GM21786 (cell line): Measurements from ENCODE around the gene GAL.
"Not testable (repeated sequence)": the region's sequence is repeated elsewhere in the genome, so short reads cannot be mapped to it uniquely, and the experiment has no call there.

ENCODE experiments used
- ATAC-seq: cut with Tn5 transposase; IDR thresholded peaks from one replicate; pipeline ENCODE4 v1.9.1; 2021; ENCODE audit not compliant: unreplicated experiment

GAL gene, protein sequence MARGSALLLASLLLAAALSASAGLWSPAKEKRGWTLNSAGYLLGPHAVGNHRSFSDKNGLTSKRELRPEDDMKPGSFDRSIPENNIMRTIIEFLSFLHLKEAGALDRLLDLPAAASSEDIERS

DNA sequence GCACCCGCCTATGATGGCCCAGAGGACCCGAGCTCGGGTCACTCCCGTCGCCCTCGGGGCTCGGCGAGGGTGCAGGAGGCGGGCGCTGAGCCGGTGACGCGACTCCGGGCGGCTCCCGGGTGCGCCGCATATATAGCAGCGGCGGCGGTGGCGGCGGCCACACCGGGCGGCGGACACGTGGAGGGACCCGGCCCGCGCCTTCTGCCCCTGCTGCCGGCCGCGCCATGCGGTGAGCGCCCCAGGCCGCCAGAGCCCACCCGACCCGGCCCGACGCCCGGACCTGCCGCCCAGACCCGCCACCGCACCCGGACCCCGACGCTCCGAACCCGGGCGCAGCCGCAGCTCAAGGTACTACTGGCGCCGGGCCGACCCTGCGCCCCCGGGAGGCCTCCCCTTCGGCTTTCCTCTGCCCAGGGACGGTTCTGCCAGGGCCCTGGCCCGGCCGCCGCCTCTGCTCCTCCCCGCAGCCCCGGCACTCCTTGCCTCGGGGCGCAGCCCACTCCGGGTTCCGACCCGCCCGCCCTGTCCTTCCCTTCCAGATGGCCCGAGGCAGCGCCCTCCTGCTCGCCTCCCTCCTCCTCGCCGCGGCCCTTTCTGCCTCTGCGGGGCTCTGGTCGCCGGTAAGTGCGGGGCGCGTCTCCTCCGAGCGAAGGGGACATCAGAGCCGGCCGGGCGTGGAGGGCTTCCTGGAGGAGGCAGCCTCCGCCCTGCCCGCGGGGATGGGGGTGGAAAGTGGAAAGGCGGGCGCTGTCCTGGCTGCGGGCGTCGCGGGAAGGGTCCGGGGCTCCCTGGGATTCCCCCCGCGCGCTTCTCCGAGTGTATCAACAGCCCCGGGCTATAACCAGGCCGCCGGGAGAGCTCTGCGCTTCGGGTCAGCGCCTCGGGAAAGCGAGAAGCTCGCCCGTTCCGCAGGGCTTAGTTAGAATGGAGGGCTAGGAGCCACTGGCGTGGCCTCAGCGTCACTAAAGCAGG is at the start of gene GAL:
Gene GAL, plus strand, starts transcription at position 160 of the 972 bp plus-strand sequence. Its CDS starts 380 bp downstream, at position 540.
- ATAC-seq, result no peak

DNA sequence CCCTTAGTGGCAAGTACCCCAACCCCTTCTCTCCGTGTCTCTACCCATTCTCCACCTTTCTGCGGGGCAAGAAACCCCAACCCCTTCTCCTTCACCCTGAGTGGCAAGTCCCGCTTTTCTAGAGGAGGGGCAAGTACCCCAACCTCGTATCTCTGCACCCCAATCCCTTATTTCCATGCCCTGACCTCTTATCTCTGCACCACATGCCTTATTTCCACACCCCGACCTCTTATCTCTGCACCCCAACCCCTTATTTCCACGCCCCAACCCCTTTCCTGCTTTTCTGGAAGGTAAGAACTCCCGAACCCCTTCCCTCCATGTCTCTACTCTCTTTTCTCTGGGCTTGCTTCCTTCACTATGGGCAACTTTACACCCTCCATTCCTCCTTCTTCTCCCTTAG is 49.7 kb upstream of the GAL start:
- ATAC-seq, result not testable (repeated sequence)

DNA sequence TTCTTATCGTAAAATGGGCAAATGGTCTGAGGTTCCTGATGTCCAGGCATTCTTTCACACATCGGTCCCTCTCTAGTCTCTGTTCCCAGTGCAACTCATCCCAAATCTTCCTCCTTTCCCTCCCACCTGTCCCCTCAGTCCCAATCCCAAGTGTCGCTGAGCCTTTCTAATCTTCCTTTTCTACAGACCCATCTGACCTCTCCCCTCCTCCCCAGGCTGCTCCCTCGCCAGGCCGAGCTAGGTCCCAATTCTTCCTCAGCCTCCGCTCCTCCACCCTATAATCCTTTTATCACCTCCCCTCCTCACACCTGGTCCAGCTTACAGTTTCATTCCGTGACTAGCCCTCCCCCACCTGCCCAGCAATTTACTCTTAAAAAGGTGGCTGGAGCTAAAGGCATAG is 49.2 kb upstream of the GAL start:
- not testable (repeated sequence) for ATAC-seq

DNA sequence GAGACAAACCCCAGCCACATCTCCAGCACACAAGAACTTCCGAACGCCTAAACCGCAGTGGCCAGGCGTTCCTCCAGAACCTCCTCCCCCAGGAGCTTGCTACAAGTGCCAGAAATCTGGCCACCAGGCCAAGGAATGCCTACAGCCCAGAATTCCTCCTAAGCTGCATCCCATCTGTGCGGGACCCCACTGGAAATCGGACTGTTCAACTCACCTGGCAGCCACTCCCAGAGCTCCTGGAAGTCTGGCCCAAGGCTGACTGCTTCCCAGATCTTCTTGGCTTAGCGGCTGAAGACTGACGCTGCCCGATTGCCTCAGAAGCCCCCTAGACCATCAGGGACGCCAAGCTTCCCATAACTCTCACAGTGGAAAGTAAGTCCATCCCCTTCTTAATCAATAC is 48.5 kb upstream of the GAL start:
- not testable (repeated sequence) for ATAC-seq

DNA sequence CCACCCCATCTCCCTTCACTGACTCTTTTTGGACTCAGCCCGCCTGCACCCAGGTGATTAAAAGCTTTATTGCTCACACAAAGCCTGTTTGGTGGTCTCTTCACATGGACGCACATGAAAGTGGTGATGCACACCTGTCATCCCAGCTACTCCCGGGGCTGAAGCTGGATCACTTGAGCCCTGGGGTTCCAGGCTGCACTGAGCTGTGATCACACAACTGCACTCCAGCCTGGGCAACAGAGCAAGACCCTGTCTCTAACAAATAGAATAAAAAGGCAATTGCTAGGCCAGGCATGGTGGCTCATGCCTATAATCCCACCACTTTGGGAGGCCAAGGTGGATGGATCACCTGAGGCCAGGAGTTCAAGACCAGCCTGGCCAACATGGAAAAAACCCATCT is 45.0 kb upstream of the GAL start:
- ATAC-seq, result not testable (repeated sequence)

DNA sequence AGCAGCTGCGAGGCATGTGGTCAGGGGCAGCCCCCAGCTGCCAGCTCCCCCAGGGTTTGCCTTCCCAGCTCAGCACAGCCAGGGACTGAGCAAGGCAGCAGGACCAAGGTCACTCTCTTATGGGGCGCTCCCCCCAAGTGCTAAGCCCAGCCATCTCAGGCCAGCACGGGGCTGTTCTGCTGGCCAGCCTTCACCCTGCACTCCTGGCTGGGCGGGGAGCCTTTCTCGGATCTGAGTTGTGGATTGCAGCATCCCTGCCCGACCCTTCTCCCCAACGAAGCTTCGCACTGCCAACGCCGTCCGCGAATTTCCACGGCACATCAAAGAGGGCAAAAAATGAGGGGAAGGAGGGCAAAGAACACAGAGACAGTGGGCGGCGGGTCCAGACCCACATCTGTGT is 42.5 kb upstream of the GAL start:
- ATAC-seq, result no peak

DNA sequence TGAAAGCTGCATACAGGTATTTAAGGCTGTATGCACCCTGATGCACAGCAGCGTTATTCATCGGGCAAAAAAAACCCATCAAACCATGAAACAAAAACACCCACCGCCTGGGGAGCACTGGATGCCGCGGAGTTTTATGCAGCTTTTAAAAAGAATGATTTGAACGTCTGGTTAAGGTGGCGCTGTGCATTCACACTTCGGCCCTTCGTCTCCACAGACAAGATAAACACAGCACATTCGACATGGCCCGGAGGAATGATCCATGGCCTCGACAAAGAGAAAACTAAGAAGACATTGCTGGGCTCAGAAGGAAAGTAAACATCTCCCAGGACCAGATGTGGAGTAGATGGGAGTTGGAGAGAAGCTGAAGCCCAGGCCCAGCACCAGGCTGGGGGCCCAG is 40.8 kb upstream of the GAL start:
- ATAC-seq, result no peak

DNA sequence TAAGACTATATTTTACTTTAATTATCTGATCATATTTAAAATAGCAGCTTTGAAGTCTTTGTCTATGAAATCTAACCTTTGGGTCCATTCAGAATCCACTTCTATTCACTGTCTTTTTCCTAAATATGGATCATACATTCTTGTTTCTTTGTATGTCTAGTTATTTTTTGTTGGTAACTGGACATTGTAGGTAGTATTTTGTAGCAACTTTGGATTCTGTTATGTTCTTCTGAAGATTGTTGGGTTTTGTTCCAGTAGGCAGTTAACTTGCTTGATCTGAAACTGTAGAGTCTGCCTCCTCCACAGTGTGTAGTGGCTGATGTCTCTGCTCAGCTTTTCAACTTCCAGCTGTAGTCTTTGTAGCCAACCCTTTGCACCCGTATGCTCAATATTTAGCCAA is 37.5 kb upstream of the GAL start:
- ATAC-seq, result no peak

DNA sequence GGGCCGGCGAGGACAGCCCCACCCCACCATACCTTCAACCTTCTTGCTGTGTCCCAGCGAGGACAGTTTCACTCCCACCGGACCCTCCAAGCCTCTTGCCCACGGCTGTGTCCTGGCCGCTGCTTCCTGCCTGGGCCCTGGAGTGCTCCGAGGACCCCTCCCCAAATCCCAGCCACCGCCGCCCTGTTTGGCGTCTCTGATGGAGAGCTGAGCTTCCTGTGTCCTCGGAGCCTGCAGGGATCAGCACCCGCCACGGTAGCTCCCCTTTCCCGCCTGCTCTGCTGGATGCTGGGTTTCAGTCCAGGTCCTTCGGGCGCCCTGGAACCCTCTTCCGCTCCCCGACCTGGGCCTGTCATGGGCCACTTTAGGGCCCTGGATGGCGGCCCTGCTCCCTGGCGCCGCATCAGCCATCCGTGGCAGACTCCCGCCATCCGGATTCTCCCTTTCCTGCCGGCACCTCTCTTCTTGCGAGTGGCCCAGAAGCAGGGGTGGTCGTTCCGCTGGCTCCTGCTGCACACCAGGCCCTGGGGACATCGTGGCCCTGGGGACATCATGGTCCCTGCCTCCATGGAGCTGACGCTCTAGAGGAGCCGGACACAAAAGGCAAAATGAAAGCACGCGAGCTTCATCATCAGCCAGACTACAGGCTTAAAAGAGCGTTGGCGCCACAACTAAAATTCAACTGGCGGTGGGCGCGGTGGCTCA is 34.3 kb upstream of the GAL start:
- no peak for ATAC-seq

DNA sequence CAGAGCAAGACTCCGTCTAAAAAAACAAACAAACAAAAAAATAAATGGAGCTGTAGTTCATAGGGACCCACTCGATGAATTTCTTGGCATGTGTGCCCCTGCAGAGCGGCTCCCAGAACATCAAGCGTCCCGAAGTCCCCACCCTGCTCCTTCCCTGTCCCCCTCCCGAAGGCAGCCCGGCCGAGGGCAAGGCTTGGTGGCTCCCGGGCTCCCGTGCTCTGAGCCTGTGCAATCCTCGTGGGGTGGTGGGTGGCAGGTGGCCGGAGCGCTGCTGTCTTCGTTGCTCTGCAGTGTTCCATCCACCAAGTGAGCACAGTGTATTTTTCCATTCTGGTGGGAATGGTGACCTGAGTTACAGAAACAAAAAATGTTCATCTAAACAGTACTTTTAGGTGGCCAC is 33.5 kb upstream of the GAL start:
- ATAC-seq, result no peak

DNA sequence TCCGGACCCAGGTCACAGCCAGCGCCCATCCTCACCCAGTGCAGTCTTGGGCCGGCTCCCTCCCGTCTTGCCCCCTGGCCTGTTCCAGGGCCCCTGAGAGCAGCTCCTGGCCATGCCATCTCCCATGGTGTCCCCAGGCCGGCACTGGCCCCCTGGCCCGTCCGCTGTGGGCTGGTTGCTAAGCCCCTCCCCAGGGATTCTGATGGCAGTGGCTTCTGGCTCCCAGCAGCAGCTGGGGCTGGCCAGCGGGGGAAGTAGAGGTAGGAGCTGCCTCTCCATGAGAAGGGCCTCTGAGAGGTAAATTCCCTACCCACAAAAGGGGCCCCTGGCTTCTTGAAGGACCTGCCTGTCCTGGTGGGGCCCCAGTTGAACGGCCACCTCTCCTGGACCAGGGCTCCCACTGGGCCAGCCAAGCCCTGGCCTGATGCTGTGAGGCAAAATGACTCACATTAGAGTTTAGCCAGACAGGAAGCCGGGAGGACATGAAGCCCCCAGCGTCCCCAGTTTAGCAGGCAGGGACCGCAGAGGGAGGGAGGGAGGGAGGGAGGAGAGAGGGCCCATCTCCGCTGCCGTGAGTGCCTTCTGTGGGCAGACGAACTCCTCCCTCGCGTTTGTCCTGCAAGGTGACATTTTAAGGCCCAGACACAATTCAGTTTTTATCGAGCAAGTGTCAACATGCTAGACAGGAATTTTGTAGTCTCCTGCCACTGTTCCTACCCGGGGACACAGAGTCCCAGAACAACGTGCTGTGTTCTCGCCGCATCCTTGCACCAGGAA is 32.9 kb upstream of the GAL start:
- ATAC-seq, result no peak

DNA sequence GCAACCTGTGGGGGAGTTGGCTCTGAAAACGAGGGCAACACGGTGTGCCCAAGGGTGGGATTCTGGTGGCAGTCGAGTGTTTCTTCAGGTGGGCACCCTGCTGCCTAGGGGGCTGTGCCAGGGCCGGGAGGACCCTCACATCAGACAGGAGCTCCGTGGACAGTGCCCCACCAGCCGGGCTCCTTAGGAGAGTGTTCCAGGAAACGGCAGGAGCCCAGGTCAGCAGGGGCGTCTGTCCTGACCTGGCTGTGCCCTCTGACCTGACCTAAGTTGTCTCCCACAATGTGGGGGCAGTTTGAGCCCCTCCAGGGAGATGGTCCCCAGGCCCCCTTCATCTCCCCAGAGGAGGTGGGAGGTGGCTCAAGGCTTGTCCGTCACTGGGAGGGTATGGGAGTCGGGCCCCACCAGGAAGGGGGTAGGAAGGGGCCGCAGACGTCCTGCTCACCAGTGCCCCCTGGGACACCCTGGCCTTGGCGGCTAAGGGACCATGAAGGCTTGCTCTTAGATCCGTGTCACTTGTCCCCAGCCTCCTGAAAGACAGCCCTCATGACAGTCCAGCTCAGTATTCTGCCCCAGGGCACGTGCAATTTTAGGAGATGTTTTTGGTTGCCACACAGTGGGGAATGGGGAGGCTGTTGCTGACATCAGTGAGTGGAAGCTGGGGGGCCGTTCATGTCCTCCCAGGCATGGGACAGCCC is 32.2 kb upstream of the GAL start:
- ATAC-seq, result no peak

DNA sequence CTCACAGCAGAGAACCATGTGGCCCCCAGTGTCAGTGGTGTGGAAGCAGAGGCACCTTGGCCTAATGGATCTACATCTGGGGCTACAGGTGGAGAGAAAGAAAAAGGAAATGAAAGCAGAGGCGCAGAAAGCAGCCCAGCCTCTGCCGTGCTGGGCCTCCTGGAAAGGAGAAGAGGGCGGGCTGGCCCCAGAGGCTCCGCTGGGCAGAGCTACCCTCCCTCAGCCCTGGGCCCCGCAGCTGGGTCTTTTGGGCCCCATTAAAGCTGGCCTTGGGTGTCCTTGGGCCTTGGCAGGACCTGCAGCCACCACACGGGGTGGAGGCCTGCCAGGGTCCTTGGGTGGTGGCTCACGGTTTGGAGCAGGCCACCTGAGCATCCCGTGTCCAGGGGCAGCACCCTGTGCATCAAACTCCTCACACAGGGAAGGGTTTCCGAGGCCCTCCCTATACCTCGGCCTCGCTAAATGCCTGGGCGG is 31.6 kb upstream of the GAL start:
- no peak for ATAC-seq

DNA sequence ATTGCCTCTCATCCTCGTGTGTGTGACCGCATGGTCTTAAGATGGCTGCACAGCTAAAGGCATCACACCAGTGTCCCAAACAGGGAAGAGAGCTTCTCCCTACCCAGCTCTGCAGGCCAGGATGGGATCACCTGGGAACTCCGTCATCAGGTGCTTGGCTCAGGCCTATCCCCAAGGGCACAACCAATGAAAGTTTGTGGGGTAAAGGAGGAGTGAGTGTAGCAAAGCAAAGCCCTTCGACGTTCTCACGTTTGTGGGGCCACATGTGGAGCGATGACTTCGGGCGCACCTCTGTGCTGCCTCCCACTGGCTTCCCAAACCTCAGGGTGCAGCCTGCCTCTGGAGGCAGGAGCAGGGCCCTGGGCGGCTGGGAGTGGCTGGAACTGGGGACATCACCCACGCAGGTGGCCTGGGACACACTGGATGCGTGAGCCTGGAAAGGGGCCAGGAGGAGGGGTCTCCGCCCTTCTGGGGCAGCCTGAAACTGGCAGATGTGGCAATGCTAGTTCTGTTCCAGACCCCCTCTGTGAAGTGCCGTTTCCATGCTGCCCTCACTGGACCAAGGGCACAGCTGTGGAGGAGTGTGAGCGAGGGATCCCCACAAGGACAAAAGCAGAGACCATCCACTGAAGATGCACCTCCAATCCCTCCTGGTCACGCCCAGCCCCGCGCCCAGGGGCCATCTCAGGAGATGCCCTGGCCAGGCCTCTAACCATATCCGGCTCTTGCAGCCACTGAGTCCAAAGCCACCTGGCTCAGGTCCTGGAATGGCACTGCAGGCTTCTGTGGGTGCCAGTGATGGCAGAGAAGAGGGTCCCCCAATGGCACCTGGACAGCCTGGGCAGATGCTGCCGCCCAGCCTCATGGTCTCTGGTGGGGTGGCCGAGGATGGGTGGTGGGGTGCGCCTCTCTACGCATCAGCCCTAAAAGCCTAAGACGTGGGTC is 30.6 kb upstream of the GAL start:
- no peak for ATAC-seq

DNA sequence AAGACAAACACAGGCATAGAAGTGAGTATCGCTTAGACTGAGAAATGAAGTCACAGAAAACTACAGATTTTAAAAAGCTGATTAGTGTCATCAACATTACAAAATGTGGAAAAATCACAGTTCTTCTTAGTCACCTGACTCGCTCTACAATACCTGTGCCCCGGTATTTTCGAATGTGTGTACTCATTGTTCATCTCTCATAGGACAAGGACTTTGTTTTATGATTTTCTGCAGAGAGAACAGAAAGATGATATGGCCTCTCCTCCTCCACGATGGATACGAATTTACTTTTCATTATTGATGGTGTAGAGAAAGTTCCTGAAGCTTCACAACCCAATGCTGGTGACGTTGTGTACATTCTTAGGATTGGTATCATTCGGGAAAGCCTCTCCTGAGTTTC is 29.4 kb upstream of the GAL start:
- no peak for ATAC-seq

DNA sequence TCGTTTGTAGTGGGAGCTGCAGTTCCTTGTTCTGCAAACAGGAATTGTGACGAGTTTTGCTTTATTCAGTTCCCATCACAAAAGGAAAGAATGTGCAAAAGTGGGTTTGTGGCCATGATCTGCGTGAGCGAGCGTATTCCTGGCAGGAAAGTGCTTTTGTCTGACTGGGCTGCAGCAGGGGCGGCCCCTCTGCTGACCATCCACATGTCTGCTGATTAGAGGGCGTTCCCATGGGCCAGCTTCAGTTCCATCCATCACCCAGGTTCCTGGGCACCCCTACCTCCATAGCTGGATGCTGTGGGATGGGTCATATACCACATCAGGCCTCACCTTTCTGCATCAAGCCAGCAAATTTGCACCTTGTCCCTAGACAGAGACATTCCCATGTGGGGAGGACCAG is 28.9 kb upstream of the GAL start:
- no peak for ATAC-seq

DNA sequence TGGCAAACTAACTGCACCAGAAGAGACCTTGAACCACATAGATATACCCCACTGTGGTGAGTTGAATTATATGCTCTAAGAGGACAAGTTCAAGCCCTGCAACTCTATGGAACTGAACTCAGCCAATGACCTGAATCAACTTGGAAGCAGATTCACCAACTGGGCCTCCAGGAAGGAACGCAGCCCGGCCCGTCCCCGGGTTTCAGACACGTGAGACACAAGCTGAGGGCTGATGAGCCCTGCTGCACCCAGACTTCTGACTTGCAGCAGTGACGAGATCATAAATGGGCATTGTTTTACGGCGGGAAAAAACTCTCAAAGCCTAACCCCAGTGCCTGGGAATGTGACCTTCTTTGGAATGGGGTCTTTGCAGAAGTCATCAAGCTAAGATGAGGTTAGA is 28.5 kb upstream of the GAL start:
- ATAC-seq, result no peak

DNA sequence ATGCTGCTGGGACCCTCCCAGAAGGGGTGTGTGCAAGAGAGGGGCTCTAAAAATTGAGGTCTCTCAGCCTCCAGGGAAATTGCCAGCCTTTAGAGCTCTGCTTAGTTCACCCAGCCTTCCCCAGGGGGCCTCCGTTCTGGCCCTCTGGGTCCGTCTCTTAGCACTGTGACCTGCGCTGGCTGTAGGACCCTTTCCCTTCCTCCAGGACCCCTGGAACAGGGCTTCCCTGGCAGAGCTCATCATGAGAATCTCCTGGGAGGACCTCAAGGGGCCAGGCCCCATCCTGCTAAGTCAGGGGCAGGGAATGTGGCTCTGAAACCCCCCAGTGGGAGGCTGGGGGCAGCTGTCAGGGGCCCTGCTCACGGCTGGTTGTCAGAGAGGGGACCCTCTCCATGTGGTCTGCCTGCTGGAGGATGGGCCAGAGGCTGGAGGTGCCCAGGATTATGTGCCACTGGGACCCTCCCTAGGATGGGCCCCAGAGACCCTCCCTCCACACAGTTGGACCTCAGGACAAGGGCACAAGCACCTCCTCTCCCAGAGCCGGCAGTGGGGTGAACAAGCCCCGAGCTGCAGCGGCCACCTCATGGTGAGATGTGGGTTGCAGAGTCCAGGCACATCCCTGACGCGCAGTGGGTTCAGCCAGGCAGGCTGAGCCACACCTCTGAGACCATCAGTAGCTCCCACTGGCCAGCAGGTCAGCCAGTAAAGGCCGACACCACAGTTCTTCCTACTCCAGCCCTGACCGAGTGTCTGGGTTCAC is 27.1 kb upstream of the GAL start:
- no peak for ATAC-seq

DNA sequence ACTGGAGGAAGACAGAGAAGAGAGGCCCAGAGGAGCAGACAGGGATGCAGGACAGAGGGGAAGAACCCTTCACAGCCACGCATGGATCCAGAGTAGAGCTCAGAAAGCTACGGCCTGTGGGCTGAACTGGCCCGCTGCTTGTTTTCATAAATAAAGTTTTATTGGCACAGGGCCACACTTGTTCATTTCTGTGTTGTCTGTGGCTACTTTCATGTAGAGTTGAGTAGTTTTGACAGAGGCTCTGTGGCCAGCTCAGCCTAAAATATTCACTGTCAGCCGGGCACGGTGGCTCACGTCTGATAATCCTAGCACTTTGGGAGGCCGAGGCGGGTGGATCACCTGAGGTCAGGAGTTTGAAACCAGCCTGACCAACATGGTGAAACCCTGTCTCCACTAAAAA is 26.2 kb upstream of the GAL start:
- ATAC-seq, result no peak
